Fibroblast of pulmonary artery (primary cell): ENCODE measurements around the gene YKT6.

ENCODE experiments used
- DNase-seq: peaks from one replicate; pipeline ENCODE4 v3.0.0-alpha.2; 2010; ENCODE audit warnings: low read depth
- H3K4me3 ChIP-seq: replicated peaks from 2 replicates; pipeline ENCODE4 v1.5.1; 2011; ENCODE audit warnings: low read depth, mild to moderate bottlenecking, control low read depth, low read length, moderate library complexity
- TF ChIP-seq, protein P1 (sequence below): IDR thresholded peaks from 2 replicates; pipeline ENCODE4 v1.5.1; 2011; ENCODE audit warnings: mild to moderate bottlenecking, control low read depth, low read length, inconsistent platforms; ENCODE audit errors: missing control alignments

Gene YKT6

DNA sequence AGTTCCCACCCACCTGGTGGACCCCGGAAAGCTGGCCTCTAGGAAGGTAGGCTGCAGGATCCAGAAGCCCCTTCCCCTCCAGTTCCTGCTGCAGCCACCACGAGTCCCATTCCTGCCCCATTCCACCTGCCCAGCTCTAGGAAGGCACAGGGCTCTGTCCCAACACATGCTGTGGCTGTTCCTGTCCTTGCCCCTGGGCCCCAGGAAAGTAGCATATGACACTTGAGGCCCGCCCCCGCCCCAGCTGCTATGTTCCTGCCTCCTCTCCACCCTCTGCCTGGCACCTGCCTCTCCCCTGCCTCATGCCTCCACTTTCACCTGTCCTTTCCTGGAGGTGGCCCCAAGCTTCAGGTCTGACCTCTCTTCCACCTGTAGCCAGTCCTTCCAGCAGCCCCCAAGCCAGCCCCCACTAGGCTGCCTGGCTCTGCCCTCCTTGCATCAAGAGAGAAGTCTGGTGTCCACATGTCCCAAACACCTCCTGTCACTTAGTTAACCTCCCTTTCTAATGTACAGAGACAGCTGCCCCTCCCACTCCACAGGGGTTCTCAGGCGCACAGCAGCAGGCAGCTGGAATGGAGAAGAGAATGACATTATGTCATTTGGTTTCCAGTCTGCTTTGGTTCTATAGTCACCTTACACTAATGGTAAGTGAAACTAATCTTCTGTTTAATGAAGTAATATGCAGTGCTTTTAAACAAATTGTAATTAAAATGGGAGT, 22.7 kb downstream of the YKT6 start:
- TF ChIP-seq, protein P1, sequence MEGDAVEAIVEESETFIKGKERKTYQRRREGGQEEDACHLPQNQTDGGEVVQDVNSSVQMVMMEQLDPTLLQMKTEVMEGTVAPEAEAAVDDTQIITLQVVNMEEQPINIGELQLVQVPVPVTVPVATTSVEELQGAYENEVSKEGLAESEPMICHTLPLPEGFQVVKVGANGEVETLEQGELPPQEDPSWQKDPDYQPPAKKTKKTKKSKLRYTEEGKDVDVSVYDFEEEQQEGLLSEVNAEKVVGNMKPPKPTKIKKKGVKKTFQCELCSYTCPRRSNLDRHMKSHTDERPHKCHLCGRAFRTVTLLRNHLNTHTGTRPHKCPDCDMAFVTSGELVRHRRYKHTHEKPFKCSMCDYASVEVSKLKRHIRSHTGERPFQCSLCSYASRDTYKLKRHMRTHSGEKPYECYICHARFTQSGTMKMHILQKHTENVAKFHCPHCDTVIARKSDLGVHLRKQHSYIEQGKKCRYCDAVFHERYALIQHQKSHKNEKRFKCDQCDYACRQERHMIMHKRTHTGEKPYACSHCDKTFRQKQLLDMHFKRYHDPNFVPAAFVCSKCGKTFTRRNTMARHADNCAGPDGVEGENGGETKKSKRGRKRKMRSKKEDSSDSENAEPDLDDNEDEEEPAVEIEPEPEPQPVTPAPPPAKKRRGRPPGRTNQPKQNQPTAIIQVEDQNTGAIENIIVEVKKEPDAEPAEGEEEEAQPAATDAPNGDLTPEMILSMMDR = no peak
- H3K4me3 ChIP-seq = no peak overlapping the region
- DNase-seq = no peak

DNA sequence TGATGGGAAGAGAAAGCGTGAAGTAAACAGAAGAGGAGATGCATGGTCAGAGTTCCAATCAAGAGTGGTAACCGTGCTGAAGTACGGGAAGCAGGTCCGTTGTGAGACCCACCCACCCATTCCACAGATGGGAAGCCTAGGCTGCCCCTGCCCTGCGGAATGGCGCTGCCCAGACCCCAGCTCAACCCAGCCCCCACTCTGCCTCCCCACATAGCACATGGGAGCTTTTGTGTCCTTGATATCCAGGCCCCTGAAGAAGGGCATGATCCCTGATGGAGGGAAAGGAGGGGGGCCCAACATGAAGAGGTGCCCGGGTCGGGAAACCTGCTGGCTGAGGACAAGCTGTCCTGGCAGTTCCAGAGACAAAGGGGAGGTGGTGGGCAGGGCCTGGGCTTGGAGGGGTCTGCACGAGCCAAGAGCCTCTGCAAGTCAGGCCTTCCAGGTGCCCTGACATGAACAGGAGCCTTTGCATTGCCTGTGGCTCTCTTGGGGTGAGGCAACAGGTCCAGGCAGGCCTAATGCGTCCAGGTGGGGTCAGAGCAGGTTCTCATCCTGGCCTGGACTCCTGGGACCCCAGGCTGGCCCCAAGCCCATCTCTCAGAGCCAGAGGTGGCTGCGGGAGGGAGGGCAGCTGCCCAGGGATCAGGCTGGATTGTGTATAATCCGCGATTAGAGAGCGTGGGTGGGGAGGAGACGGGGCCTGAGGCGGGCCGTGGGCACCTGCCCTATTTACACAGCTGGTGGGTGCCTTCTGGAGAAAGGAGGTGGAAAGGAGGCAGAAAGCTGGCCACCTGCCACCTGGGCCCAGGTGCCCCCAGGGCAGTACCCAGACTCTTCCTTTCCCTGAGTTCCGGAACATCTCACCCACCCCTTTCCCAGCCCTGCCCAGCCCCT, 23.5 kb downstream of the YKT6 start:
- H3K4me3 ChIP-seq = no peak overlapping the region
- no peak for DNase-seq
- TF ChIP-seq, protein P1 = no peak

DNA sequence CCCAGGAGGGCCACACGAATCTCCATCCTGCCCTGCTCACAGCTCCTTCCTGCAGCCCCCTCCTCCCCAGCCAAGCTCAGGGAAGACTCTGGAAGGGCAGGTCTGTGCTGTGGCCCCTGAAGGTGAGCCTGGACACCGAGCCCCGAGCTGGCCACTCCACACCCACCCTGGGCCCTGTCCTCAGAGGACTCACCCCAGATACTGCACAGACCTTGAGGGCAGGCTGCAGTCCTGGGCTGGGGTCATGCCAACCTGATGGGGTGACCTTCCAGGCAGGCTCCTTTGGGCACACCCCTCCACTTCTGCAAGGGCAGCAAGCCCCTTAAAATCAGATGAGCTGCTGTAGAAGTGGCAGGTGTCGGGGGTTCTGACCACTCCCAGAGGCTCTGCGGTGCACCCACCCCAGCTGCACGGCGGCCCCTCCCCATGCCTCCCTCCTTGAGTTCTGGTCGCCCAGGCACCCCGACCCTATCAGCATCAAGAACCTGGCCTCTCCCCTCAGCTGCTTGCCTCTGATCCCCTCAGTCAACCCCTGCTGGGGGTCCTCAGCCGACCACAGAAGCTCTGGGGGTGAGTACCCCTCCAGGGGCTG, 24.3 kb downstream of the YKT6 start:
- TF ChIP-seq, protein P1 = no peak
- H3K4me3 ChIP-seq = no peak overlapping the region
- DNase-seq = no peak

DNA sequence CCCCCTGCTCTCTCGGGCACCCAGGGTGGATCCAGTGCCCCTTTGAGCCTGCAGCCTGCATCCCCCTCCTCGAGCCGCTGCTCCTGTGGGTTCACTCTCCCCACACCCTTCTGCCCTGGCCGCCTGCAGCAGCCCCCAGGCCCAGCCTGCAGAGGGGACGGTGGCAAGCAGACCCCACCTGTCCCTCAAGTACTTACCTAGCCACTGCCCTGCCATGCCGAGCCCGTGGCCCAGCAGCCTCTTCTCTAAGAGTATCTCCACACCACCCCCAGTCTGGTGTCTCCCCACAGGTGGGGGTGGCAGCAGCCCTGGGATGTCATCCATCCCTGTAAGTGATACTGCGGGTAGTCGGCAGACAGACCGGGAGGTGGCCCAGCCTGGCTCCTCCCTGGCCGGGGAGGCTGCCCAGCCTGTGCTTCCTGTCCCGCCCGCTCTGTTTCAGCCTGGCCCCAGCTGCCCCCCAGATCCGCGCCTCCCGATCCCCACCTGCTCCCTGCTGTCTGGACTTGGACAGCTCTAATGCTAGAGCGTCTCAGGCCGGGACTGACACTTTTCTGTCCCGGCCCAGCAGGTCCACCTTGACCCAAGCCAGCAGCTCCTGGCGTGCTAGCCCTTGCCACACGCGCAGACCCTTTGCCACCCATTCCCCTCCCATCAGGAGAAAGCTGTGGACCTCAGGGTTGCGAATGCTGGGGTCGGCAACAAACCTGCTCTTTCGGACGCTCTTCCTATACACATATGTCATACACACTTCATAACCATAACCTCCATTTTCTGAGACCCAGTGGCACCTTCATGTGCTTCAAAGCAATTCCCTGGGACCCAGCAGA, 25.0 kb downstream of the YKT6 start:
- TF ChIP-seq, protein P1 = no peak
- H3K4me3 ChIP-seq = no peak overlapping the region
- no peak for DNase-seq

DNA sequence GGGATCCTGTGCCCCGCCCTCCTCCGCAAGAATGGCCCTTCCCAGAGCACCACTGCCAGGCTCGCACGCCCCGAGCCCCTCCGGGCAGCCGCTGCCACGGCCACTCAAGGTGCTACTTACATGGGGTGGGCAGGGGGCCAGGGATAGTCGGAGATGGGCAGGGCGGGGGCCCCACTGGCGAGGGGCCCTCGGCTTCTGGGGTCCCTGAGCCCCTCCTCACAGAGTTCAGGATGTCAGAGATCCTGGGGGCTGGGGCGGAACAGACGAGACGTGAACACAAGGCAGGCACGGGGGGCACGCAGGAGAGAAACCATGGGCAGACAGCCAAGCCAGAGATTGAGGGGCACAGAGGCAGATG, 25.6 kb downstream of the YKT6 start:
- TF ChIP-seq, protein P1 = no peak
- no peak for DNase-seq
- H3K4me3 ChIP-seq = no peak overlapping the region

DNA sequence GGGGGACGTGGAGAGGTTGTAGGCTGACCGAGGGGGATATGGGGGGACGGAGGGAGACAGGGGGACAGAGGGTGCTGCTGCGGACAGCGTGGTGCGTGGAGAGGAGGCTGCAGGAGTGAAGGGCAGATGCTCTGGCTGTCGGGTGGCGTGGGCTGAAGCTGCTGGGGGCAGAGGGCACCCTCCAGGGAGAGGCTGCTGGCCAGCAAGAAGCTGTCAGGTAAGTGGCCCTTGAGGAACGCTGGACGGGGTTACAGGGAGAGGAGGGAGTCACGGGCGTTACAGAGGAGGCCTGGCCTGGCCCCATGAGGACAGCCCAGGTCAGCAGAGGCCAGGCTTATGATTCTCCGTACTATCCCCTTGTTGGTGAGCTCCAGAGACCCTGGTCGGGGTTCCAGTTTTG, 27.1 kb downstream of the YKT6 start:
- no peak overlapping the region for H3K4me3 ChIP-seq
- TF ChIP-seq, protein P1 = no peak
- no peak for DNase-seq
